DOHH2 (cell line): ENCODE results near the gene TYW1.
"Not testable (repeated sequence)": the region's sequence is repeated elsewhere in the genome, so short reads cannot be mapped to it uniquely, and the experiment has no call there.

Experiments used
- EZH2phosphoT487 ChIP-seq: fragments of 200-600 bp; sonication (generic); IDR thresholded peaks from 2 replicates; pipeline ENCODE4 v1.6.1; 2017; ENCODE audit warnings: borderline replicate concordance, mild to moderate bottlenecking, antibody characterized with exemption, low read length, moderate library complexity, mixed read lengths
- TF ChIP-seq, protein P1 (sequence below): fragments of 200-600 bp; sonication (generic); IDR thresholded peaks from one replicate; pipeline ENCODE4 v1.5.1; 2014; ENCODE audit warnings: antibody characterized with exemption, mild to moderate bottlenecking, low read depth, low read length; ENCODE audit not compliant: poor library complexity, severe bottlenecking

DNA sequence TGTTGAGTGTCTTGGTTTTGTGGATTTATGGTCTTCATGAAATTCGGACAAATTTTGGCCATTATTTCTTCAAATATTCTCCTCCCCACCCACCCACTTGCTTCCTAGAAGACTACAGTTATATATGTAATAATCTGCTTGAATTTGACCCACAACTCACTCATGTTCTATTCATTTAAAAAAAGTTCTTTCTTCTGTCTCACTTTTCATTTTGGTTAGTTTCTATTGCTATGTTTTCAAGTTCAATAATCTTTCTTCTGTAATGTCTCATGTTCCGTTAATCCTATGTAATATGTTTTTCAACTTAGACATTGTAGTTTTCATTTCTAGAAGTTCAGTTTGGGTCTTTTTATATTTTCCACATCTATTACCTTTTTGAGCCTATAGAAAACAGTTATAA is 55.5 kb downstream of the TYW1 start:
- TF ChIP-seq, protein P1, sequence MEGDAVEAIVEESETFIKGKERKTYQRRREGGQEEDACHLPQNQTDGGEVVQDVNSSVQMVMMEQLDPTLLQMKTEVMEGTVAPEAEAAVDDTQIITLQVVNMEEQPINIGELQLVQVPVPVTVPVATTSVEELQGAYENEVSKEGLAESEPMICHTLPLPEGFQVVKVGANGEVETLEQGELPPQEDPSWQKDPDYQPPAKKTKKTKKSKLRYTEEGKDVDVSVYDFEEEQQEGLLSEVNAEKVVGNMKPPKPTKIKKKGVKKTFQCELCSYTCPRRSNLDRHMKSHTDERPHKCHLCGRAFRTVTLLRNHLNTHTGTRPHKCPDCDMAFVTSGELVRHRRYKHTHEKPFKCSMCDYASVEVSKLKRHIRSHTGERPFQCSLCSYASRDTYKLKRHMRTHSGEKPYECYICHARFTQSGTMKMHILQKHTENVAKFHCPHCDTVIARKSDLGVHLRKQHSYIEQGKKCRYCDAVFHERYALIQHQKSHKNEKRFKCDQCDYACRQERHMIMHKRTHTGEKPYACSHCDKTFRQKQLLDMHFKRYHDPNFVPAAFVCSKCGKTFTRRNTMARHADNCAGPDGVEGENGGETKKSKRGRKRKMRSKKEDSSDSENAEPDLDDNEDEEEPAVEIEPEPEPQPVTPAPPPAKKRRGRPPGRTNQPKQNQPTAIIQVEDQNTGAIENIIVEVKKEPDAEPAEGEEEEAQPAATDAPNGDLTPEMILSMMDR = not testable (repeated sequence)
- TF ChIP-seq EZH2phosphoT487 = not testable (repeated sequence)
